Measurements from ENCODE around the gene ZCCHC7.

- TF ChIP-seq POLR2AphosphoS5 (IDR thresholded peaks at IDR 0.05; ENCODE audit: insufficient read depth, low read depth, low read length), result no peak
- TF ChIP-seq EZH2 (IDR thresholded peaks at IDR 0.05; ENCODE audit: borderline replicate concordance, low read depth, low read length, severe bottlenecking), result no peak
- no peak for TF ChIP-seq MAX (IDR thresholded peaks at IDR 0.05; ENCODE audit: insufficient read depth, insufficient read length)
These were observed 287.1 kb downstream of the ZCCHC7 start for GRCh38 chr9:37407468-37407867.
